DOHH2 (cell line): Measurements from ENCODE around the gene ZNF385D.

Source experiments
- CTCF ChIP-seq: fragments of 200-600 bp; sonication (generic); IDR thresholded peaks from one replicate; pipeline ENCODE4 v1.5.1; 2014; ENCODE audit warnings: antibody characterized with exemption, mild to moderate bottlenecking, low read depth, low read length; ENCODE audit not compliant: poor library complexity, severe bottlenecking
- EZH2phosphoT487 ChIP-seq: fragments of 200-600 bp; sonication (generic); IDR thresholded peaks from 2 replicates; pipeline ENCODE4 v1.6.1; 2017; ENCODE audit warnings: borderline replicate concordance, mild to moderate bottlenecking, antibody characterized with exemption, low read length, moderate library complexity, mixed read lengths

GRCh38 chr3:21517184-21517583 is 233.8 kb downstream of the ZNF385D start:
- TF ChIP-seq CTCF: no peak
- no peak for TF ChIP-seq EZH2phosphoT487
